HepG2 (cell line): ENCODE data around the gene TFPI. TPM values are rescaled to one million over a fixed set of nuclear protein-coding genes. Genes with fewer than 3 reads are reported as not detected.

ENCODE experiments used
- AGO2 ChIP-seq: fragments of 200-400 bp; formaldehyde crosslinking; optimal IDR thresholded peaks from 2 replicates; pipeline ENCODE3; 2017; ENCODE audit warnings: mild to moderate bottlenecking, low read depth, low read length, moderate library complexity
- GFI1 ChIP-seq: sonication (generic); formaldehyde crosslinking; IDR thresholded peaks from 2 replicates; pipeline ENCODE4 v1.5.0; 2020; ENCODE audit warnings: missing genetic modification reagents, mild to moderate bottlenecking, borderline replicate concordance
- GTF2F1 ChIP-seq: fragments of 150-350 bp; IDR thresholded peaks from 2 replicates; pipeline ENCODE4 v1.6.1; 2014; ENCODE audit warnings: low read length
- KMT2B ChIP-seq: IDR thresholded peaks from 2 replicates; pipeline ENCODE4 v1.6.1; 2016; ENCODE audit warnings: missing genetic modification reagents, missing compliant biosample characterization
- NFIC ChIP-seq: IDR thresholded peaks from 2 replicates; pipeline ENCODE4 v1.6.1; 2012; ENCODE audit warnings: mild to moderate bottlenecking, low read length, inconsistent platforms
- PAX8 ChIP-seq: sonication (generic); formaldehyde crosslinking; IDR thresholded peaks from 2 replicates; pipeline ENCODE4 v1.8.0; 2022; ENCODE audit warnings: mild to moderate bottlenecking, missing genetic modification reagents, borderline replicate concordance
- PAXIP1 ChIP-seq: sonication (generic); formaldehyde crosslinking; conservative IDR thresholded peaks from 2 replicates; pipeline ENCODE4 v1.4.0; 2020; ENCODE audit warnings: mild to moderate bottlenecking, missing genetic modification reagents, moderate library complexity
- POLR2AphosphoS2 ChIP-seq: IDR thresholded peaks from 2 replicates; pipeline ENCODE4 v1.6.1; 2011; ENCODE audit warnings: low read depth, low read length, improper control_type of control experiment
- PTBP1 ChIP-seq: fragments of 200-400 bp; formaldehyde crosslinking; IDR thresholded peaks from 2 replicates; pipeline ENCODE4 v1.6.1; 2018; ENCODE audit warnings: low read length, low read depth; ENCODE audit not compliant: poor library complexity, severe bottlenecking
- TRIM22 ChIP-seq: fragments of 450-650 bp; IDR thresholded peaks from 2 replicates; pipeline ENCODE4 v1.6.1; 2017
- ZHX2 ChIP-seq, 2 experiments: sonication (generic) in 1 of 2; formaldehyde crosslinking in 1 of 2; IDR thresholded peaks; 2 replicates each; pipeline versions ENCODE4 v1.6.1 to v1.9.0; 2014 to 2022; ENCODE audit warnings: antibody characterized with exemption in 1 of 2, borderline replicate concordance in 1 of 2, inconsistent platforms in 1 of 2, low read depth in 1 of 2, missing genetic modification reagents in 1 of 2
- ZNF10 ChIP-seq: sonication (generic); formaldehyde crosslinking; IDR thresholded peaks from 2 replicates; pipeline ENCODE4 v1.4.0; 2020; ENCODE audit warnings: mild to moderate bottlenecking, low read depth, missing genetic modification reagents, borderline replicate concordance
- ZNF547 ChIP-seq: sonication (generic); formaldehyde crosslinking; IDR thresholded peaks from 2 replicates; pipeline ENCODE4 v1.5.1; 2020; ENCODE audit warnings: mild to moderate bottlenecking, missing genetic modification reagents
- ZNF562 ChIP-seq: sonication (generic); formaldehyde crosslinking; IDR thresholded peaks from 2 replicates; pipeline ENCODE4 v1.8.0; 2022; ENCODE audit warnings: missing genetic modification reagents, borderline replicate concordance
- ZNF605 ChIP-seq: sonication (generic); formaldehyde crosslinking; IDR thresholded peaks from 2 replicates; pipeline ENCODE4 v1.8.0; 2022; ENCODE audit warnings: mild to moderate bottlenecking, missing genetic modification reagents
- ZNF674 ChIP-seq: sonication (generic); formaldehyde crosslinking; IDR thresholded peaks from 2 replicates; pipeline ENCODE4 v1.5.0; 2020; ENCODE audit warnings: low read depth, mild to moderate bottlenecking, missing genetic modification reagents
- ZNF784 ChIP-seq: sonication (generic); formaldehyde crosslinking; IDR thresholded peaks from 2 replicates; pipeline ENCODE4 v1.5.1; 2020; ENCODE audit warnings: missing genetic modification reagents, mild to moderate bottlenecking, borderline replicate concordance
- polyA plus RNA-seq, 8 experiments: library from polyadenylated mRNA; depleted of rRNA in 3 of 8; stranded (reverse) in 7 of 8; unstranded in 1 of 8; fragments of >200 nt; fragmentation: Illumina TruSeq in 4 of 8; extraction: Trizol in 4 of 8; gene quantifications; 2 replicates each; pipeline versions ENCODE4 v1.2.1 to v1.2.3, GENCODE V29; 2011 to 2016; ENCODE audit warnings: low read depth in 4 of 8, missing spikeins in 1 of 8, mixed read lengths in 1 of 8; ENCODE audit not compliant: insufficient read depth in 1 of 8
- total RNA-seq, 5 experiments: library from RNA; depleted of rRNA; stranded (reverse); fragments of >200 nt; fragmentation: Illumina TruSeq; extraction: Trizol; gene quantifications; 2 replicates each; pipeline ENCODE4 v1.2.3, GENCODE V29; 2016; ENCODE audit warnings: low read depth in 1 of 5

TFPI gene
- total and polyA plus RNA-seq, 2 of the 13 experiments (the other 11 are each of a cell fraction or from before 2014, with no cell fraction given) = 301 to 436 TPM

GRCh38 chr2:187544371-187545080 lies 9.7 kb downstream of the TFPI start (continued):
- TF ChIP-seq ZNF562 (CRISPR knock-in tag) (no peak), NFIC (peak; percentile 21; the same call in 1 of the 2 replicates), ZNF784 (0 out of 2 replicates have a peak, but pooled peaks have one; percentile 44), GFI1 (CRISPR knock-in tag) (peak; percentile 92), AGO2 (no peak), PTBP1 (no peak), GTF2F1 (no peak), TRIM22 (no peak), ZHX2 (IDR thresholded peaks at IDR 0.05; ENCODE audit: low read depth) (no peak), ZHX2 (CRISPR knock-in tag; IDR thresholded peaks at IDR 0.05; ENCODE audit: borderline replicate concordance) (no peak; the same call in 1 of the 2 replicates), ZNF10 (CRISPR knock-in tag) (no peak), ZNF605 (CRISPR knock-in tag) (0 out of 2 replicates have a peak, but pooled peaks have one; percentile 22), ZNF674 (no peak), KMT2B (no peak), ZNF547 (0 out of 2 replicates have a peak, but pooled peaks have one; percentile 36), PAXIP1 (CRISPR knock-in tag) (peak; percentile 40), POLR2AphosphoS2 (no peak), PAX8 (CRISPR knock-in tag) (no peak)
